Panc1 (cell line): ENCODE results near the gene MTX1.

Experiments used
- POLR2AphosphoS5 ChIP-seq: IDR thresholded peaks from 2 replicates; pipeline ENCODE4 v1.6.1; 2012; ENCODE audit warnings: mild to moderate bottlenecking, low read depth, low read length, moderate library complexity
- REST ChIP-seq, 2 experiments: IDR thresholded peaks; 2 replicates each; pipeline ENCODE4 v1.6.1; 2011 to 2012; ENCODE audit warnings: low read depth in 2 of 2, control low read depth in 1 of 2, low read length in 1 of 2, mild to moderate bottlenecking in 1 of 2, moderate library complexity in 1 of 2; ENCODE audit not compliant: insufficient read depth in 1 of 2
- TF ChIP-seq, protein P1 (sequence below): fragments of 450-650 bp; IDR thresholded peaks from 2 replicates; pipeline ENCODE4 v1.5.1; 2017; ENCODE audit warnings: mild to moderate bottlenecking

- no peak for TF ChIP-seq REST (IDR thresholded peaks at IDR 0.05; ENCODE audit: insufficient read depth in 1 of 2, low read depth in 2 of 2, low read length in 1 of 2)
- TF ChIP-seq, protein P1, sequence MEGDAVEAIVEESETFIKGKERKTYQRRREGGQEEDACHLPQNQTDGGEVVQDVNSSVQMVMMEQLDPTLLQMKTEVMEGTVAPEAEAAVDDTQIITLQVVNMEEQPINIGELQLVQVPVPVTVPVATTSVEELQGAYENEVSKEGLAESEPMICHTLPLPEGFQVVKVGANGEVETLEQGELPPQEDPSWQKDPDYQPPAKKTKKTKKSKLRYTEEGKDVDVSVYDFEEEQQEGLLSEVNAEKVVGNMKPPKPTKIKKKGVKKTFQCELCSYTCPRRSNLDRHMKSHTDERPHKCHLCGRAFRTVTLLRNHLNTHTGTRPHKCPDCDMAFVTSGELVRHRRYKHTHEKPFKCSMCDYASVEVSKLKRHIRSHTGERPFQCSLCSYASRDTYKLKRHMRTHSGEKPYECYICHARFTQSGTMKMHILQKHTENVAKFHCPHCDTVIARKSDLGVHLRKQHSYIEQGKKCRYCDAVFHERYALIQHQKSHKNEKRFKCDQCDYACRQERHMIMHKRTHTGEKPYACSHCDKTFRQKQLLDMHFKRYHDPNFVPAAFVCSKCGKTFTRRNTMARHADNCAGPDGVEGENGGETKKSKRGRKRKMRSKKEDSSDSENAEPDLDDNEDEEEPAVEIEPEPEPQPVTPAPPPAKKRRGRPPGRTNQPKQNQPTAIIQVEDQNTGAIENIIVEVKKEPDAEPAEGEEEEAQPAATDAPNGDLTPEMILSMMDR = no peak
- TF ChIP-seq POLR2AphosphoS5 = no peak
These were observed 7.6 kb upstream of the MTX1 start for GRCh38 chr1:155200920-155201319.
